Ammon's horn (tissue), 1 donor: ENCODE data around the gene CTSL.
"Not testable (repeated sequence)": the region's sequence is repeated elsewhere in the genome, so short reads cannot be mapped to it uniquely, and the experiment has no call there.

ENCODE experiments used
- DNase-seq: peaks from one replicate; pipeline ENCODE4 v3.0.0-alpha.2; 2016; ENCODE audit warnings: low spot score

The CTSL gene

GRCh38 chr9:87759980-87760379 lies 34.1 kb downstream of the CTSL start:
- DNase-seq: not testable (repeated sequence)

- no peak for DNase-seq
Measured at GRCh38 chr9:87760529-87760928, 34.6 kb downstream of the CTSL start.

- DNase-seq: no peak
Measured at GRCh38 chr9:87763286-87763685, 37.4 kb downstream of the CTSL start.

- DNase-seq: no peak
Measured at GRCh38 chr9:87765521-87765920, 39.6 kb downstream of the CTSL start.

- DNase-seq: no peak
Measured at GRCh38 chr9:87766697-87767096, 40.8 kb downstream of the CTSL start.

GRCh38 chr9:87770616-87771315 lies 44.8 kb downstream of the CTSL start:
- no peak for DNase-seq

- DNase-seq: no peak
Measured at GRCh38 chr9:87771316-87772006, 45.5 kb downstream of the CTSL start.

- DNase-seq: no peak
Measured at GRCh38 chr9:87776481-87777379, 50.8 kb downstream of the CTSL start.

- DNase-seq: no peak
Measured at GRCh38 chr9:87778996-87779395, 53.1 kb downstream of the CTSL start.
